ENCODE data around the gene YIF1B. TPM values are rescaled to one million over a fixed set of nuclear protein-coding genes. Genes with fewer than 3 reads are reported as not detected.

The YIF1B gene
- total and polyA plus RNA-seq, 9 of the 15 experiments (the other 6 are each of a cell fraction or from before 2014, with no cell fraction given) = 8.5 to 586 (median 323) TPM

GRCh38 chr19:38362076-38362945 lies 46.6 kb upstream of the YIF1B start (continued):
- TF ChIP-seq BCLAF1 (IDR thresholded peaks at IDR 0.05; ENCODE audit: borderline replicate concordance in 1 of 2, control insufficient read depth in 1 of 2, low read depth in 2 of 2, low read length in 1 of 2) (no peak), KAT2B (IDR thresholded peaks at IDR 0.05; ENCODE audit: low read depth, low read length) (no peak), TAL1 (IDR thresholded peaks at IDR 0.05) (no peak), NEUROD1 (IDR thresholded peaks at IDR 0.05; ENCODE audit: borderline replicate concordance, low read depth, low read length, partially characterized antibody) (peak; percentile 14), SIN3A (IDR thresholded peaks at IDR 0.05; ENCODE audit: borderline replicate concordance in 2 of 2, control insufficient read depth in 1 of 2, low read depth in 2 of 2, low read length in 2 of 2) (peak in 1 of 2 experiments; percentile 7; a peak in 1 of 4 replicates), DACH1 (IDR thresholded peaks at IDR 0.05; ENCODE audit: partially characterized antibody) (no peak), ZBTB11 (CRISPR knock-in tag; IDR thresholded peaks at IDR 0.05) (0 out of 6 replicates have a peak, but pooled peaks of 1 of the 3 experiments have one; percentile 30), POLR2A (conservative IDR thresholded peaks at IDR 0.05) (peak; percentile 51; the same call in 1 of the 2 replicates), ZBTB5 (IDR thresholded peaks at IDR 0.05) (peak; percentile 63), GABPA (tag; conservative IDR thresholded peaks at IDR 0.05; ENCODE audit: low read depth) (peak; percentile 44; the same call in 1 of the 2 replicates), HDAC1 (IDR thresholded peaks at IDR 0.05) (peak in 1 of 2 experiments; percentile 68; a peak in 1 of 4 replicates), ZNF253 (CRISPR knock-in tag; conservative IDR thresholded peaks at IDR 0.05) (no peak)
- TF ChIP-seq, protein P1, sequence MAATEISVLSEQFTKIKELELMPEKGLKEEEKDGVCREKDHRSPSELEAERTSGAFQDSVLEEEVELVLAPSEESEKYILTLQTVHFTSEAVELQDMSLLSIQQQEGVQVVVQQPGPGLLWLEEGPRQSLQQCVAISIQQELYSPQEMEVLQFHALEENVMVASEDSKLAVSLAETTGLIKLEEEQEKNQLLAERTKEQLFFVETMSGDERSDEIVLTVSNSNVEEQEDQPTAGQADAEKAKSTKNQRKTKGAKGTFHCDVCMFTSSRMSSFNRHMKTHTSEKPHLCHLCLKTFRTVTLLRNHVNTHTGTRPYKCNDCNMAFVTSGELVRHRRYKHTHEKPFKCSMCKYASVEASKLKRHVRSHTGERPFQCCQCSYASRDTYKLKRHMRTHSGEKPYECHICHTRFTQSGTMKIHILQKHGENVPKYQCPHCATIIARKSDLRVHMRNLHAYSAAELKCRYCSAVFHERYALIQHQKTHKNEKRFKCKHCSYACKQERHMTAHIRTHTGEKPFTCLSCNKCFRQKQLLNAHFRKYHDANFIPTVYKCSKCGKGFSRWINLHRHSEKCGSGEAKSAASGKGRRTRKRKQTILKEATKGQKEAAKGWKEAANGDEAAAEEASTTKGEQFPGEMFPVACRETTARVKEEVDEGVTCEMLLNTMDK (IDR thresholded peaks at IDR 0.05; ENCODE audit: borderline replicate concordance, insufficient read depth, low read depth, low read length, poor library complexity, severe bottlenecking) = peak; percentile 20

Measured in K562 (cell line).